GM19239 (cell line): ENCODE measurements around the gene PSD4.

ENCODE experiments used
- DNase-seq: peaks from one replicate; pipeline ENCODE4 v3.0.0; 2011; ENCODE audit warnings: low spot score; ENCODE audit not compliant: insufficient read length
- FAIRE-seq: peaks from 2 replicates; lab custom pipeline; 2011; peaks lifted over from hg19 to GRCh38; lab: Jason Lieb, UNC

Gene PSD4

DNA sequence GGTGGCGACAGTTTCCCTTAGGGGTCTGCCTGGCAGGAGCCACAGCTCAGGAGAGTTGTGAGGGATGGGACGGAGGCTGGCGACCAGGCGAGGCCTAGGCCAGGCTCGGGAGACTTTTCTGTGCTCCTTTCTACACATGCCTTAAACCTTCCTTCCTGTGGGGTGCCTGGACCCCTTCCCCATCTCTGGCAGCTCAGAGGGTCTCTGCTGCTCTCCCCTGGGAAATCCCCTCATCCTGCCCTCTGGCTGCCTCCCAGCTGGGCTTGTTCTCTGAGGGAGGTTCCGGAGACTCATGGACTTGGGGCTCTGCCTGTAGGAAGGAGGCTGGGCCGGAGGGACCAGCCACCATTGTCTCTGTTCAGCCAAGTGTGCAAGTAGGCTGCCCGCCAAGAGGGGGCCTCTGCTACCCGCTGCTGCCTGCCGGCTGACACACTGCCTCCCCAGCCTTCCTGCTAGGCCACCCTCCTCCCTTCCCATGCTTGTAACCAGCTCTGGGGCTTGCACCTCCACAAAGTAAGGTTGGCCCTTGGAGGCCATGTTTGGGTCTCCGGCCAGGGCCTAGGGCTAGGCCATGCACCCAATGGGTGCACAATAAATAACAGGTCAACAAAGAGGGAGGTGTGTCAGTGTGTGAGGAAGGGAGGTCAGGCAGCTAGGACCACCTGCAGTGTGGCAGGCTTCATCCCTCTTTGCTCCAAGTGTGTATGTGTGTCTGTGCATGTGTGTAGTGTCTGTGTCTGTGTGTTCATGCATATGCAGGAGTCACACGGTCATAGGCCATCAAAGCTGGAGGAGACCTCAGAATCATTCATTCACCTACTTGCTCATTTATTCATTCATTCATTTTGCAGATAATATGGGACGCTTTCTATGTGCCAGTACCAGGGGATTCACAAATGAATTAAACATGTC lies 28.8 kb downstream of the PSD4 start:
- no peak for FAIRE-seq
- DNase-seq = no peak

DNA sequence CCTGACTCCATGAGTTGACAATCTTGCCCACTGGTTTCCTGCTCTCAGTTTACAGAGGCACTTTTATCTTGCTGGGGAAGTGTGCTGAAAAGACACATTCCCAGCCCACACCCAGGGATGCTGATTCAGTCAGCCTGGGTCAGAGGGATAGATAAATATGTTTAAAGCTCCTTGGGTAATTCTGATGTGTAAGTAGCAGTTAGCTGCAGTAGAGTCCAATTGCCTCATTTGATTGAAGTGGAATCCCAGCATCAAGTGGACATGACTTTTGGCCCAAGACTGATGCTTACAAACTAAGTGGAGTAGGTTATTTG lies 29.4 kb downstream of the PSD4 start:
- FAIRE-seq = no peak
- DNase-seq = no peak

DNA sequence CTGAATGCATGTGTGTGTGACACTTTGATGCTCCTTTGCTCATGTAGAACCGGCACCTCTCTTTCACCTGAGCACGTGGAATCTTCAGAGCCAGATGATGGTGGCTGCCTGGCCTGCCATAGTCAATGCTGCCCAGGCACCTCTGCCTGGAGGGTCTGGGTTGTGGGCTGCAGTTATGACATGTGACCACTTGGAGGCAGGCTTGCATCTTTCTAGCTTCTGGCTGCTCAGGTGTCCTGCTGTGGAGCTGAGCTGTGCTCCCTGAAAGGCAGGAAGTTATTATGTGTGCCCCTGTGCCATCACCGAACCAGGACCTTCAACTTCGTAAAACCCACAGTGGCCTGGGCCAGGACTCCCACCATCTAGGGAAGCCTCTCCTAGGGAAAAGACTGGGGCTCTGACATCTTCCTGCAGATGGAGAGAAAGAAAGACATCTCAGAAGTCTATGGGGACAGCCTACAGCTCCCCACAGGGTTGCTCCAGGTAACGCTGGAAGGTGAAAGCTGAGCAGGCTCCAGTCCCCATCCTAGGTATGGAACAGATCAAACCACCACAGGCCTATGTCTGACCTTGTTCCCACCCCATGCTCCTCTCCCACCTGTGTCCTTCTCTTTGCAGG lies 30.2 kb downstream of the PSD4 start:
- DNase-seq = peak; percentile 91
- peak; percentile 94 for FAIRE-seq

DNA sequence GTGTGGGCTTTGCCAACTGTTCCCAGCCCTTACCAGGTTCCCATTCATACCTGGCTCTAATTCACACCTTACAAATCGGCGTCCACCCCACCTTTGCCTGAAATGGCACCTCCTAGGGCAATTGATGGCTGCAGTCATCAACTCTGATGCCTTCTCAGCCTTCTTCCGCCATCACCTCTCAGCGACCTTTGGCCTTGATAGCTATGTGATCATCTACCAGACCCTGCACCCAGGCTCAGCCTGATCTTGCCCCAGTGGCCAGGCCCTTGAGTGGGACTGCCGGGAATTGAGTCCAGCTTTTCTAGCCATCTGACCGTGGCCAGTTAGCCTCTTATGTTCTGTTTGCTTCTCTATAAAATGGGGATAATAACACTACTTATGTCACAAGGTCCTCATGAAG lies 32.5 kb downstream of the PSD4 start:
- no peak for DNase-seq
- FAIRE-seq = no peak

DNA sequence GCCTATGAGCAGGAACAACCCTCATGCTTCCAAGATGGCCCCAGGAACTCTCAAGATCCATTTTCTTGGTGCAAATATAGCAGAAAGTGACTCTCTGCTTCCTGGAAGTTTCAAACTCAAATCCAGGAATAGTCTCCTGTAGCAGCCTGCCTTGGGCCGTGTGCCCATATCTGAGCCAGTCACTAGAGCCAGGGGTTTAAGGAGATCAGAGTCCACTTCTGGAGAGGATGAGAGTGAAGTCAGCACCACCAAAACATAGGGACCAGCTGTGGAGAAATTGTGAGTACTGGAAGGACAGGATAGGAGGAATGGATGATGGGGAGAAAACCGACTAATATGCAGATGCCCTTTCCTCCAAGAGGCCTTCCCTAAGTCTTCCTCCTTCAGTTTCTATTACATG lies 33.2 kb downstream of the PSD4 start:
- no peak for FAIRE-seq
- no peak for DNase-seq

DNA sequence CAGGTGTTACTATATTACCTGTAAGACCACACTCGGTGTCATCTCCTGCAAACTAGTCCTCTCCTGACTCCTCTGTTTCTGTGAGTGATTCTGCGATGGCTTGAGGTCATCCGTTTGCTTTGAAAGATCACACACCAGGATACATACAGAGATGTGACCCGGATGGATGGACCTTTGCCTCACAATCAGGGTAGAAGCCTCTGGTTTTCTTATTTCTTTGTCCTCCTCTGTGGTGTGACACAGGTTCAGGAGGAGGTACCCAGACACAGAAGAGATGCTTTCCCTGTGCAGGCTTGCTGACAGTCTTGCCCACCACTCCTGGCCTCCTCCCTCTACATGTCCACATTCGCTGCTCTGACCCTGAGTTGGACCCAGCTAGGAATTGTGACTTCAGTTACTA lies 34.6 kb downstream of the PSD4 start:
- no peak for DNase-seq
- FAIRE-seq = no peak

DNA sequence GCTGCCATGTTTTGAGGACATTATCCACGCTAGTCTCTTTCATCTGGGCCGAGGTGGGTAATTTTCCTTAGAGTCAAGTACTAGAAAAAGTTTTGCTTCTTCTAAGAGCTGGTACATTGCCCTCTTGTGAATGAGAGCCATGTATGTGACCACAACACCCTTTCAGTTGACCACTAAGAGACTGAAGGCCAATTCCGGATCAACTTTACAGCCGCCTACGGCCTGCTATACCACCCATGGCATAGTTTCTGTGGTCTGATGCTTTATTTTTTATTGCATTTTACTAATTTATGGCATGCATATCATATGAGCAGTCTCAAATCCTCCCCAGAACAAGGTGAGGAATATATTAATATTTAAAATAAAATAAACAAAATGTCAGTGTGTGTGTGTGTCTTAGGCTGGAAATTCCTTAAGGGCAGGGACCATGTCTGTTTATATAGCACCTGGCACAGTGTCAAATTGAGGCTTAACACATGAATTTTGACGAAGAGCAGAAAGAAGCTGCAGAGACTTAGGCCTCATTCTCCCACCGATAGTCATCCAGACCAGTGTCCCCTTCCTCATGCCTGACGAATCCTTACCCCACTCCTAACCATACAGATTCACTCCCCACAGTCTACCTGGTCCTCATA lies 35.4 kb downstream of the PSD4 start:
- FAIRE-seq (no peak), DNase-seq (no peak)

DNA sequence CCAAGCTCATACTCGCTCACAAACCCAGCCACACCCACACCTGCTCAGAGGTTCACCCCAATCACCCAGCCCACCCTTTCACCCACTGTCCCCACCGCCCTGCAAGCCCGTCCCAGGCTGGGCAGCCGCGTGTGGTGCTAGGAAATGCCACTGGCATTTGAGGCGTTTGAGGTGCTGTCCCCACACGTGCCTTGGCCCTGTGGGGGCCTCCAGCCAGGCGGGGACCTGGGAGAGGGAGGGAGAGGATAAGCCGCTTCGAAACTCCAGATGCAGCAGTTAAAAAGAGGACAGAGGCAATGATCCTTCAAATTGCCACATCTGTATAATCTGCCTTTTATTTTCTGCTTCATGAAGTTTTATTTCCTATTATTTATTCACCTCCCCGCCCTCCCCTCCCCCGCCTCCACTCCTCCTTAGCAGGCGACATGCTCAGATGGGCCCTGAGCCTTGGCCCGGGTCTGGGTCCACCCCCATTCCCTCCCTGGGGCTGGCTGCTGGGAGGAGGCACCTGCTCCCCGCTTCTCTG lies 35.9 kb downstream of the PSD4 start:
- DNase-seq (no peak), FAIRE-seq (no peak)

DNA sequence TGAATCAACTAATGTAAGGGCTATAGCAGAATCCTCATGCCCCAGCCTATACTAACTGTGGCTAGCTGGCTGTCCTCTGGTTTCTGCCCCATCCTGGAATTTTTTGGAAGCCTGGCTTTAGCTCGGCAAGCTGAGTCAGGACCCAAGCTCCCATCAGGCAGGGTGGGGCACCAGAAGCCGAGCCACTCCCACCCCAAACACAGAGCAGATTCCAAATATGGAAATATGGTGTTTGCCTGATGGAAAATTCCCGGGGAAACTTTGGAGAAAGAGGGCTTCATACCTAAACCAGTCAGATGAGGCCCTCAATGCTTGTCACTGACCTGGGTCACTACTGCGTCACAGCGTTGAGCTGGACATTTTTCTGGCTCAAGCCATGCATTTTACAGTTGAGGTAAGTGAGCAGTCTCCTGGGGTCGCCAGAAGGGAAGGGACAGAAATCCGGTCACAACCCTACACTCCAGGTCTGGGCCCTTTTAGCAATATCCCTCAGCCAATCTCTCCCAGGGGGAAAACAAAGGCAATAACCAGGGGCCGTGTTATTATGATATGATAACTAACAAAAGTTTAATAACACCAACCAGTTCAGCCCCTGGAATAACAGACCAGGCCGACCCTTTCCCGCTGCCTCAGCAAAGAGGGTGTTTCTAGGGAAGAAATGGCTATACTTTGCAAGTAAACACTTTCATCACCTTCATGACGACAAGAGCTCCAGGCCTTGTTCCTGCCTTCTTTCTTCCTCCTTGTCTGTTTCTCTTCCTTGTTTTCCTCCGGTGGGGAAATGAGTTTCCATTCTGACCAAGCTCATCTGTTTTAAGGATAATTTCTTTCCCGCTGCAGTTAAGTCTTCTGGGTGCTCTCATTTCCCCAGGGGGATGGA lies 37.7 kb downstream of the PSD4 start:
- no peak for DNase-seq
- no peak for FAIRE-seq

DNA sequence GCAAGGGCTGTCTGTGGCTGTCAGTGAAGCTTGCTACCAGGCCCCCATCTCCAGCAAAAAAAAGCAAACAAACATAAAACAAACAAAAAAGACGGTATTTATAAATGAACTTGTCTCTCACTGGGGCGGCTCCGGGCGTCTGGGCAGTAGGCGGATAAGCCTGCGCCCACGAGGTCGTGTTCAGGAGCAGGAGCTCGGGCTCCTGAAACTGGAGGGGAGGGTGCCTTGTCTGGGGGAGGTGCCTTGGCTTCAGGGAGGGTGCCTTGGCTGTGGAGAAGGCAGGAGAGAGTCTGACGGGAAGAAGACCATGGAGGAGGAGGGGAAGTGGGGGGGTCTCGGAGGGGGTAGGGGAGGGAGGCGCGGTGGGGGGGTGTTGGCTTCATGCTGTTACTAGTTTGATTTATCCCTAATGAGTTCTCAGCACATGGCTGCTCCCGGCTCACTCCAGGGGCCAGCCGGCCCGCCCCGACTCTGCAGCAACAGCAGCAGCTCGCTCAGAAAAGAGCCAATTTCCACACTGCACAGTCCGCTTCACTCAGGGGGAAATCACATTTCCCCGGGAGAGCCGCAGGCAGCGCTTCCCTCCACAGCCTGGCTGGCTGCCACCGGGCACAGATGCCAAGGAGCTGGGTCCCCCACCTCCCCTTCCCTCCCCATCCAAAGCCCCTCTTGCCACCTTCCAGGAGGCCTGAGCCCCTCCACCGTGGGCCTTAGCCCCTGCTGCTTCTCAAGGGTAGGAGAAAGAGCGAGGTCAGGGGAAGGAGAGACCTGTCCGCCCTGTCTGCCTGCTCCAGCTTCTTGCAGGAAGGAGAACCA lies 38.7 kb downstream of the PSD4 start:
- DNase-seq (no peak), FAIRE-seq (no peak)

DNA sequence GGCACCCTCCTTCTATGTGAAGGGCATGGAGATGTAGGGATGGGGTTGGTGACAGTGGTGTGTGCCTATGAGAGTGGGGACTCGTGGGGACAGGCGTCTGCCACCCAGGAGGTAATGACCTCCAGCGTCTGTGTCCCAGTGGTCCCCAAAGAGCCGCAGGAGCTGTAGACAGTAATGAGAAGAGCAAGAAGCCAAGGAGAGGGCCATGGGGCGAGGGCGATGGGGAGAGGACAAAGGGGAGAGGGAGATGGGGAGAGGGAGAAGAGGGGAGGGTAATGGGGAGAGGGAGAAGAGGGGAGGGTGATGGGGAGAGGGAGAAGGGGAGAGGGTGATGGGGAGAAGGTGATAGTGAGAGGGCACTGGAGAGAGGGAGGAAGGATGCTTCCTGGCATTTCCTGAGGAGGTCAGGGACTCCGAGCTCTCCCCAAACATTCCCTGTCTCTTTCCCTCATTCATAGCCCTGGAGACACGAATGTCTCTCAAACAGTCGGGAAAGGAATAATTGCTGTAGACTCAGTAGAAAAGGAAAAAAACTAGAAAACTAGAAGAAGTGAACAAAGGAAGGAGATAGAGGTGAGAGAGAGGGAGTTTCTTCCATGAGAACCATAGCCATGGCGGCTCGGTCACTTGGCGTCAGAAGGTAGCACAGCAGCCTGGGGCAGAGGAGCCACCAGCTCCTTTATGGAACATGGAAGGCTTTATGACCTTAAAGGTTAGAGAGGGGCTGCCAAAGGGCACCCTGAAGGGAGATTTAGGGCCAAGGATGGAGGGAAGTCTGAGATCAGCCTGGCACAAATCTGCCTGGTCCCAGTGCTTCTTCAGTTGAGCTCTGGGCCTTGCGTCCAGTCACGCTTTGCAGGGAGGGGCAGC lies 39.5 kb downstream of the PSD4 start:
- DNase-seq (no peak), FAIRE-seq (no peak)

DNA sequence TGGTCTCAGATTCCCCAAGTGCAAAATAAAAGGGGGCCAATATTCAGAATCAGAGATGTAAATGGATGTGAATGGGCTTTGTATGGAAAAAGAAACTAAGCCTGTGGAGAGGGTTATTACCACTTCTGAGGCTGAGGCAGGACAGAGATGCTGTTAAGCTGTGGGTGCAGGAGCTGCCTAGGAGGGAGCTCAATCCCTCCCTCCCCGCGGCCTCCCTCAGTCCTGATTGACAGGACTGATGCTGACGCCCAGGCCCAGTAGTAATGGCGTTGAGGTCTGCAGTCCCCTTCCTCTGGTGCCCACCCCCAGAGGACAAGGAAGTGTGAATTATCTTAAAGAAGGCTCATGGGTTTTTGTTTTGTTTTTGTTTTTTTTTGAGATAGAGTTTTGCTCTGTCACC lies 40.4 kb downstream of the PSD4 start:
- FAIRE-seq (no peak), DNase-seq (no peak)

DNA sequence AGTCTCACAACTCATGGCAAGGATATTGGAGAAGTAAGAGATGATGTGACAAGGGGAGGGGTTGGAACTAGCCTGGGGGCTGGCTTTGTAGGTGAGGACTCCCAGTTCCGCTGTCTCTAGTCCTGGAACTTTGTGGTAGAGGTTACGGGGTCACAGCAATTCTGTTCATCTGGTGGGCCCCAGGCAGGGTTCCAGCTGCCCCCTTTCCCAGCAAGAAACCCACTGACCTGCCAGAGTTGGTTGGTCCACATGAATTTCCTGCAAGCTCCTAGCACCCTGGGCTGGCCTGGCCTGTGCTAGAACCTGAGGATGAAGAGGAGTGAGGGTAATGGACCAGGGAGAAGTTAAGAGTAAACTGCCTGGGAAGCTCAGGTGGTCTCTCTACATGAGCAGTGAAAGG lies 41.3 kb downstream of the PSD4 start:
- no peak for FAIRE-seq
- DNase-seq = no peak

DNA sequence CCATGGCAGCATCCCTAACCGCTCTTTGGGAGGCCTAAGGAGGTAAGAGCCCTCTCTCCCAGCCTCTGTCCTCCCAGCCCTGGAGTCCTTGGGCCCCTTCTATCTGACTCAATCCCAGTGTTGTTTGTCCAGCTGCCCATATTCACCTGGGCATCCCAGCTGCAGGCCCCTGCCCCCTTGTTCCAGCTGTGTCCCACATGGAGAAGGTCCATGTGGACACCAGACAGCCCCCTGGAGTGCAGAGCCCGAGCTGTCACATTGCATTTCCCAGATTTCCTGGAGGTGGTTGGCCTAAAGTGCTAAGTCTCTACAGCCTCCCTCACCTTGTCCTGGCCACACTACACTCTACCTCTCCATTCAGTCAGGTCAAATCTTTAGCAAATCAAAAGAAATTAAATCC lies 42.5 kb downstream of the PSD4 start:
- DNase-seq (no peak), FAIRE-seq (no peak)

DNA sequence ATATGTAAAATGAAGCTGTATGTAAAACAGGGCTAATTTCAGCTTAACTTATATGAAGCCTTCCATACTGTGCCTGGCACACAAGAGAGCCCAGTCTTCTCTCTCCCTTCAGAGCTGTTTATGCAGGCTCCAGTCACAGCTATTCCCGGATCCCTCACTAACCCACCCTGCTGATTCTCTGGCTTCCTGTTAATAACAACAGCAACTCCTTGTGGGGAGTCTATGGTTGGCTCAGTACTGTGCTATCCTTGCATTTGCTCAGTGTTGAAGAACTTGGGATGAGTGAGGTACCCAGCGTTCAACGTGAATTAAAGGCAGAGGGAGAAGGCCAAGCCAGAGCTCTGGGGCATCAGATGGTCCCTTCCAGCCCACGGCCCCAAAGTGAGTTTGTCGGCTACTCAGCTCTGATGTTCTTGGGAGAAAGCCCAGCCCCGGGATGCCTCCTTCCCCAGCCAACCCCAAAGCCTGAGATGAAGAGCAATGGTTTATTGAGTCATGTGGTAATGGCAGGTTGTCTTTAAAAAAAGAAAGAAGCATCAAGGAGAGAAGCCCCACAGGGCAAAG lies 43.2 kb downstream of the PSD4 start:
- DNase-seq = no peak
- no peak for FAIRE-seq

DNA sequence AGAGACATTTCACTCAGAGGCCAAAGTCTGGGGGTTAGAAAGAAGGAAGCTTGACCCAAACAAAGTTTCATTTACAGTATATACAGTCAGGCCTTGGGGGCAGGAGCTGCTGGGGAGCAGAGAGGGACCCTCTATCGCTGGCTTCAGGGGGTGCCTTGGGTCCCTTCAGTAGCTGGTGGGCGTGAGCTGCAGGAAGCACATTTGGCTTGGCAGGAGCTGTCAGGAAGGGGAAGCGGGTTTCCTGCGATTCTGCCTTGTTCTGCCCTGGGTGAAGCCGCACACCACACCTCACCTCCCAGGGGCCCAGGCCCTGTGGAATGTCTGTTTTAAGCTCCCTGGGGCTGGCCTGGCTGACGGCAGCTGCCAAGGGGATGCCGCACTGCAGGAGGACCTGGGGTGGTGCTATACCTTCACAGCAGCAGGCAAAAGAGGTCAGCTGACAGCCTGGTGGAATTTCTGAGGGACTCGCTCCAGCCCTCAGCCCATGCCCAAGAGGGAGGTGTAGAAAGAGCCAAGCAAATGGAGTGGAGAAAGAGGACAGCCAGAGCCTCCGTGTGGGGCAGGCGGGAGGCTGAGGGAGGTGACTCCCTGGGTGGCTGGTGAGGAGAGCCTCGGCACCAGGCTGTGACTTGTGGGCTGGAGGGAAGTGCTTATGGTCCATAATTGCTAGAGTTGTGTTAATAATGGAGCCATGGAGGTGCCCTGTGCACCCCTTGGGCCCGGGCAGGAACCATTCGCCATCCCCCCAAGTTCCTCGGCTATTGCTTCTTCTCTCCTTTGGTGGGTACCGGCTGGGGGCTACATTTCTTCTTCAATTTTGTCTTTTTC lies 43.9 kb downstream of the PSD4 start:
- FAIRE-seq (peak; percentile 54), DNase-seq (no peak)

DNA sequence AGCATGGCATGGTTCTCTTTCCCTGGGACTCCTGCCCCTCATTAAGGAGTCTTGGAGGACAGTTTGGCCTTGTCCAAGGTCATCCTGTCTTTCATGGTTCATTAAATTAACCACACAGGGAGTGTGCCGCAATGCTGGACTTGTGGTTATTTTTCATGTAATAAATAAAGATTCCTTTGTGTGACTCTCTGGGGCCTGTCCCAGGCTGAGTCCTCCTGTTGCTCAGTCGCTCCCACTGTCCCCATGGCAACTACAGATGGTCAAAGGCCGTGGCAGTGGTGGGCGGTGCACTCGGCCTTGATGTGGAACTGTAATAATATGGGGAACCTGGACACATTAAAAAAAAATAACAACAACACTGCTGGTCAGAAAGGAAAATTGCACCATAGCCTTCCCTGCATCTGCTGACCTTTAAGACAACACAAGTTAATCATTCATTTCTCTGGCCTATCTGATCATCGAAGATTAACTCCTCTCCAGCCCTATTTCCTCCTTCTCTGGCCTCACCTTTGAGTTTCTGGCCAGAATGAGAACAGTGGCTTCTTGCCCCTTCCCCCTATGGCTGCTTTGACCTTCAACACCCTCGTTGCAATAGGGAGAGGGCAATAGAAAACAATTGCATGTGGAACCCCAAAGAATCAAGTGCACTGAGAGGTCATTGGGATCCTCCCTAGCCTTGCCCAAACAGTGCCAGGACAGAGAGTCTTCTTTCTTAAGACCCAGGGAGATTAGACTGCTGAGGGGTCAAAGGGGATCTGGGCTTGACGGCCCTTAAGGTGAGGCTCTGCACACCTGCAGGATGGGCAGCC lies 44.7 kb downstream of the PSD4 start:
- DNase-seq (peak; percentile 54), FAIRE-seq (peak; percentile 92)
